NCI-H774 (cell line): ENCODE data around the gene ZNF646.
"Not testable (repeated sequence)": the region's sequence is repeated elsewhere in the genome, so short reads cannot be mapped to it uniquely, and the experiment has no call there.

Experiments
- DNase-seq: peaks from one replicate; lab custom pipeline; 2025; lab: John Stamatoyannopoulos, UW

The ZNF646 gene

DNA sequence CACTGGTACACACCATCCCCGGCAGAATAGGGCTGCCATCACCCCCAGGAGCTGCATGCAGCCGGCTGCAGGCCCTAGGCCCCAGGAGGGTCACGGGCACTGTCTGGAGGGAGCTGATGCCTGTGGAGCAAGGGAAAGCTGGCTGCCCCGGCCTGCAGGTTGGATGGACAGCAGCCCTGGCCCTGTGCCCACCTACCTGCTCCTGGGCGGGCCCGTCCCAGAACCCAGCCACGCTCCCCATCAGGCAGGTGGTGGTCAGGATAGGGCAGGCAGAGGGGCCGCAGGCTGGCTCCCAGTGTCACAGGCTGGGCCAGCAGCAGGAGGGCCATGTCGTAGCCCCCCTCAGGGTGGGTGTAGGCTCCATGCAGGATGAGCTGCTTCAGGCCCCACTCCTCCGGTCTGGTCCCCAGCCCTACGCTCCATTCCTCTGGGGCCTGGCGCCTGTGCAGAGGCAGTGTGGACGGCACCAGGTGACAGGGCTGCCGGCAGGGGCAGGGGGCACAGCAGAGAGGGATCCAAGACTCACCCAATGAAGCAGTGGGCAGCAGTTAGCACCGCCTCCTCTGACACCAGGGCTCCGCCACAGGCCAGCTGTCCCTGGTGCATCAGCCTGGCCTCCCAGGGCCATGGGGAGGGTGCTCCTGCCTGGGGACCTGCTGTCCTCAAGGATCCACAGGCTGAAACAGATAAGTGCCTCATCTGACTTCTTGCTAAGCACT, 10.5 kb downstream of the ZNF646 start:
- DNase-seq = no peak

DNA sequence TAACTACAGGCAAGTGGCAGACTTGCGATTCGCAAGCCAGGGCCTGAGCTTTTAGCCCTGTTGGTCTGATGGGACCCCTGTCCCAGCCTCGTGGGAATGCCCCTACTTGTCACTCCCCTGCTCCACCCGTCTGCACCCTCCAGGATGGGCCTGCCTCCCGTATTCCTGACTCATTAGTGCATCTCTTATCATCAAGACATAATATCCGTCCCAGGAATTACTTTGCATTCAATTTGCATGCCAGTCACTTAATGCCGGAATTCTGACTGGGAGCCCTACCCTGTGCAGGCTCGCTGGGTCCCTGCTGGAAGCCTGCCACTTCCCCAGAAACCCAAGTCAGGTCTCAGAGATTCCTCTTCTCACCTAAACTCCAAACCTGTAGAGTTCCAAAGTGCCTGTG, 11.2 kb downstream of the ZNF646 start:
- no peak for DNase-seq

DNA sequence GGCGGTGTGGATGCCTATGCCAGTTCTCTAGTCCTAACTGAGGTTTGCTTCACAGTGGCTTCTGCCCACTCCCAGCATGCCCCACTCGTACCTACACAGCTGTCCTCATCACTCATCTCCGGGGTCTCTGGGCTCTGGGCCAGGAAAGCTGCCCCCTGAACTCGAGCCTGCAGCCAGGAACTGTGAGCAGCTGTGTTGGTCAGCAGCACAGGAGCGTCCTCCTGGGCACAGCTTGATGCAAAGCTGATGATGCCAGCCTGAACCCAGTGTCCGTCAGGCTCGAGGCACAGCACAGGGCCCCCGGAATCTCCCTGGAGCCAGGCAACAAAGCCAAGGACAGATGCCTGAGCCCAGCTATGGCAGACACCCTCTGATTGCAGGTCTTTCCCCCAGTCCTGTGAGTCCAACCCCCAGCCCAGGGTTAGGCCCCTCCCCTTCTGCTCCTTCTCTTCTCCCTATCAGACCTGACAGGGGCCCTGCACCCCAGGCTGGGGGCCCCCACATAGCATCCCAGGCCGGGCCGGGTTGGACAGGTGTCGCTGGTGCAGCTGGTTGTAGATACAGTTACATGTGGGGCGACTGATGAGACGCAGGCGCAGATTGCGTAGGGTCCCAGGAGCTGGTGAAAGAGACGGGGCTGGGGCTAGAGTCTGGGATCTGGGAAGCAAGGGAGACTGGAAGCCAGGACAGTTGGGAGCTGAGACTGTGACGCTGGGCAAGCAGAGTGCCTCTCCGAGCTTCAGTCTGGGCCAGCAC, 11.8 kb downstream of the ZNF646 start:
- no peak for DNase-seq

DNA sequence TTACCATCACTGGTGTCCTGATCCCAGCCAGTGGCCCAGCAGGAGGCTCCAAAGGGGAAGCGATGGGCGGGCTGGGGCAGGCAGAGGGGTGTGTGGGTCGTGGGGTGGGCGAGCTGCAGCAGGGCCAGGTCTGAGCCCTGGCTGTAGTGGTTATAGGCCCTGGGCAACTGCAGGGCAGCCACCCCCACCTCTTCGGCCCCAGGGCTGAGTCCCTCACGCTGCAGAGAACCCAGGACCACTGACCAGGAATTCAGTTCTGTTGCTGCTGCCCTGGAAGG, 12.3 kb downstream of the ZNF646 start:
- no peak for DNase-seq

DNA sequence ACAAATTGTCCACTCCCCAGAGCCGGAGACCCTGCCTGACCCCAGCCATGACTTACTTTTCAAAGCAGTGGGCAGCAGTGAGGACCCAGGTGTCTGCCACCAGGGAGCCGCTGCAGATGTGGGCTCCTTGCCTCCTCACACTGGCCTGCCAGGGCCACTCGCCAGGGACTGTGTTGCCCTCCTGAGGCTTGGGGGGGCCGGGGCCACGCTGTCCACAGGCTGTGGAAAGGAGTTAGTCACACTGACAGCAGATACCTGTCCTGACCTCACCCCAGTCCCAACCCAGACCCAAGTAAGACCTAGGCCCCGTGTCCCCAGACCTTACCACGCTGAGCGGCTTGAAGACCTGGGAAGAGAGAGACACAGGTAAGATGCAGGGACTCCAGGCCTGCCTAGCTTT, 13.3 kb downstream of the ZNF646 start:
- DNase-seq = no peak

DNA sequence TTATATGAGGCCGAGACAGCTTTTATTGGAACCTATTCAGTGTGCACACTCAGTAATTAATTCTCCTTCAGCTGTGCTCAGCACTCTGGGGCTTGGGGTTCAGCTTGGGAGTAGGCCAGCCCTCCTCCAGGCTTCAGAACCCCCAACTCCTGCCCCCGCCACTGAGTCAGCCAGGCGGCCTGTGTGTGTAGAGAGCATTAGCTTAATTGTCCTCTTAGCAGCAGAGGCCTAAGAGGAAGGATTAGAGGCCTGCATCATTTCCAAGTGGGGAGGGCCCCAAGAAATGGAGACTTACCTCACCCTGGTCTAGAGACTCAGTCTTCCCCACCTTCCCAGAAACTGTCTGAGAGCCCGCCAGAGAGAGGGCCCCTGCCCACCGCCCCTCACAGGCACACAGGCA, 13.7 kb downstream of the ZNF646 start:
- no peak for DNase-seq

DNA sequence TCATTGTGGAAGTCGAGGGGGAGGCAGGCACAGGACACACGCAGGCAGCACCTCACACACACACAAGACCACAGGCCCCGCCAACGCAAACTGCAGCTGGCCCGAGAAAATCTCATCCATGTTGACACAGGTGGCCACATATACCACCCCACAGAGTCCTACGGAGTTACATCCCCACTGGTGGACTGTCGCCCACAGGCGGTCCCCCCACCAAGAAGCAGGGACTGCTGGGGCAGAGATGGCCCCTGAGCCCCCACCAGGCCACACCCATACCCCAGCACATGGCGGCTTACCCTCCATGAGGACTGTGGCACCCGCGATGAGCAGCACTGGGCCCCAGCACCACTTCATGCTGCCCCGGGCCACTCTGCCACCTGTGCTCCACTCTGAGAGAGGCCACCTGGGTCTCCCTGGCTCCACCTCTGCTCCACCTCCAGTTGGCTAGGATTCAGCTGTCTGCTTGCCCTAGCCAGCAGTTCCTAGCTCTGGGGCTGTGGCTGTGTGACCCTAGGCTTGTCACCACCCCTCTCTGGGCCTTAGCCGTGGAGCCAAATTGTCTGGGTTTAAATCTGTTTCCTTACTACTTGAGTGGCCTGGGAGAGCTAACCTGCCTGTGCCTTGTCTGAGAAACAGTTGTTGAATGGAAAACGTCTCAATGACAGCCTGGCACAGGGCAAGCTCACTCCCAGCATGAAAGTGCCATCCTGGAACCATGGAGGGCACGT, 14.4 kb downstream of the ZNF646 start, which contains the start of gene PRSS53:
TSS of gene PRSS53 (minus strand) at position 485 of the 725 bp plus-strand sequence. CDS start at position 351, 134 bp downstream.
- no peak for DNase-seq

DNA sequence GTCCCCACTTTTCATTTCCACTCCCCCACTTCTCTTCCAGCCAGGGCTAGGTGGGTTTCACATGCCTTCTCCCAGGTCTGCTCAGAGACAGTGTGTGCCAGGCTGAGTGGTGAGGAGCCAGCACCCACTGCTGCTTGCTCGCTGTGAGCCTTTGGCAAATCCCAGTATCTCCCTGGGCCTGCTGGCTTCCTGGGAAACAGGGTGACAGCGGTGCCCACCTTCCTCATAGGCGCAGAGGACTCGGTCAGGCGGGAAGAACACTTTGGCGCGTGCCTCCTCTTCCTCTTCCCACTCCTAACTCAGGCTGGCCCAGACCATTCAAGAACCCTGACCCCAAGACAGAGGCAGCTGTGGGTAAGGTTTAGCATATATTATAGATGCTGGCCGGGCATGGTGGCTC, 15.0 kb downstream of the ZNF646 start:
- DNase-seq = no peak

DNA sequence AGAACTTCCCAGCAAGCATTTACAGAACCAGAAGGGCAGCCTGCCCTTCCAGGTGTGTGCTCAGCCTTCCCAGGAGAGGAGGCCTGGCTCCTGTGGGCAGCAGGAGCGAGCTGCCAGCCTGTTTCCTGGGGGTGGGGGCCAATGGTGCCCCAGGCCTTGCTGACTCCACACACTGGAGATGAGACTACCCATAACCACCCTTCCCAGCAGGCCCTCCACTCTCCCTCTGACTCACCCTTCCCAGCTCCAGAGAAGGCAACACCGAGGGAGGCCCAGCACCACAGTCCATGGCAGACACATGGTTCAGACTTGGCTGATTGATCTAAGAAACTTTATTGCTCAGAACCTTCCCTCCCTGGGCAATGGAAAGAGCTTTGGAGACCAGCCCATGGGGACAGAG, 16.3 kb downstream of the ZNF646 start:
- no peak for DNase-seq

DNA sequence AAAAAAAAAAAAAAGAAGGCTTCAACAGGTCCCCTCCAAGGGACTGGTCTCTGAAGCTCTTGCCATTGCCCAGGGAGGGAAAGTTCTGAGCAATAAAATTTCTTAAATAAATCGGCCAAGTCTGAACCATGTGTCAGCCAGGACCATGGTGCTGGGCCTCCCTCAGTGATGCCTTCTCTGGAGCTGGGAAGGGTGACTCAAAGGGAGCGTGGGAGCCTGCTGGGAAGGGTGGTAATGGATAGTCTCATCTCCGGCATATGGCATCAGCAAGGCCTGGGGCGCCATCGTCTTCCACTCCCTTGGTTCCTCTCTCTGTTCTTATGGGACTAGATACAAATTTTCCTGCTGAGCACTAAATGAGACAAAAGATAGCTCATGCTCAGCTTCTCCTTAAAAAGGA, 18.1 kb downstream of the ZNF646 start:
- DNase-seq = no peak

DNA sequence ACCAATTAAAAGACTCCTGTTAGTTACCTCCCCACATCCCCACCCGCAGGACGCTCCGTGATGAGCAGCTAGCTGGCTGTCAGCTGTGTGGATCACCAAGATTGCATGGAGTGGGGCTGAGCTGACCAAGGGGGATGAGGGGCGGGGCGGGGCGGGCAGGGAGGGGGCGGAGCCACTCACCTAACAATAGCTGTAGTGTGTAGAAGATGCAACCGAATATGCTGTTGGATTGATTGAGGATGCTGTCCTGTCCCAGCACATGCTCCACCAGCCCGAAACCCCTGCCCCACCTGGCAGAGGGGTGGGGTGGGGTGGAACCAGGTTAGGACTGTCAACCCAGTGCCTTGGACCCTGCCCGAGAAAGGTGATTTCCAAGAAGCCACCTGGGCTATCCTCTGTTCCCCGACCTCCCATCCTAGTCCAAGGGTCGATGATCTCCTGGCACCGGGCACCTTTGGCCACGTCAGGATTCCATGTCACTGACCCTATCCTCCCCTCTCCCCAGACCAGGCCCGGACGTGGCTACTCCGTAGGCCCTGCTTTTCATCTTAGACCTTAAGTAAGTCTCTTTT, 19.0 kb downstream of the ZNF646 start:
- no peak for DNase-seq

DNA sequence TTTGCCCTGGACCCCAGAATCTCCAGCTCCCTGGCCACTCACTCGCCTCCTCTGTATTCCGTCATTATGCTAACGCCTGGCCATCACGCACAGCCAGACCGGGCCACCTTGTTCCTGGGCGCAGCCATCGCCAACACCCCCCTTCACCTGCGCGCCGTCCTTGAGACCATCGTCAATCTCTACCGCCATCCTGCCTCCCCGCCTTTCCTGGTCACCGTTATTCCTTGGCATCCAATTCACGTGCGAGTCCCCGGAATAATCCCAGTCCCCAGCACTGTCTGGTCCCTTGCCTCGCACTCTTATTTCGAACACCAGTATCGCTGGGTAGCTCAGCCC, 19.8 kb downstream of the ZNF646 start:
- DNase-seq = no peak

DNA sequence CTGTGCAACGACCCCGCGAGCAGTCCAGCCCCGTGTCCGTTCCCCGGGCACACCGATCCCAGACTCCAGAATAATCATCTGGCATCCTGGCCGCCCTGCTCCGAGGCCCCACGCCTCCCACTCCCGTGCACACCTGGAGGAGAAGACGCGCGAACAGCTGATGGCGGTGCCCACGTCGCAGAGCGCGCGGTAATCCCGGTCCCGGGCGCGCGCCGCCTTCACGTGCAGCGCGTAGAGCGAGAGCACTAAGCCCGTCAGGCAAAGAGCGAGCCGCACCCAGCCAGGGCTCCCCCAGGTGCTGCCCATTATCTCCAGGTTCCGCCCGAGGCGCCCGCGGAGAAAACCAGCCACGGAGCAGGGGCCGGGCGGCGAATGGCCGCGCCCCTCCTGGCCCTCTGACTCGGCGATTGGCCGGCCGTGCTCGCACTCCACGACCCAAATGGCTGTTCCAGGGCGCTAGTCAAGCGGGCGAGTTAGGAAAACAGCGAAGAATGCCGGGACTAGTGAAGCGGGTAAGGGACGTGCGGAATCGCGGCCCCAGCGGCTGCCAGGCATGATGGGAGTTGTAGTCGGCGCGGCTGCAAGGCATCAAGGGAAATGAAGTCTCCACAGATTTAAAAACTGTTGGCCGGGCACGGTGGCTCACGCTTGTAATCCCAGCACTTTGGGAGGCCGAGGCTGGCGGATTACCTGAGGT, 20.4 kb downstream of the ZNF646 start, which contains the start of gene VKORC1:
TSS of gene VKORC1 (minus strand) at position 374 of the 697 bp plus-strand sequence. CDS start at position 306, 68 bp downstream.
- DNase-seq = peak; percentile 97

DNA sequence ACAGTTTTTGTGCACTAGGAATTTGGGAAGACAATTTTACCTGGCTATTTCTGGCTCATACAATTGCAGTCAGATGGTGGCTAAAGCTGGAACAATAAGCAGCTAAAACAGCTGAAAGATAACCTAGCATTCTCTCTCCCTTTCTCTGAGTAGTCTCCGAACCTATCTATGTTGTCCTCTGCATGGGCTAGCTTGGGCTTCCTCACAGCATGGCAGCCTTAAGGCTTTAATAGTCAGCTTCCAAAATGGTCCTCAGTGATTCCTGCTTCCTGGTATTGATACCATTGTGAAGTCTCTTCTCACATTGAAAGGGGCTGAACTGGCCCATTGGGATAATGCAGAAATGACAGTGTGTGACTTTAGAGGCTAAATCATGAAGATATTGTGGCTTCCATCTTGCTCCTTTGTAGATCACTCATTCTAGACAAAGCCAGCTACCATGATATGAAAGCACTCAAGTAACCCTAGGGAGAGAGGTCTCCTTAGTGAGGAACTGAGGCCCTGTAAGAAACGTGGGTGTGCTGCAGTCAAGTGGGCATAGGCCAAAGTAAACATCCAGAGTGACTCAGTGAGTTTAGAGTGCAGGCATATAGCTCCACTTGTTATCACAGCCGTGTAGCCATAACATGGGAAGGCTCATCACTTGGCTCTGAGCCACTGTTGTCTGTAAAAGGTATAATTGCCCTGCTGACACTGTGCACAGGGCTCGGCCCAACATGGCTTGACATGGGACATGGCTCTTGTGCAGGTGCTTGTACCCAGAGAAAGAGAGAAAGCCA, 25.8 kb downstream of the ZNF646 start:
- DNase-seq = no peak

DNA sequence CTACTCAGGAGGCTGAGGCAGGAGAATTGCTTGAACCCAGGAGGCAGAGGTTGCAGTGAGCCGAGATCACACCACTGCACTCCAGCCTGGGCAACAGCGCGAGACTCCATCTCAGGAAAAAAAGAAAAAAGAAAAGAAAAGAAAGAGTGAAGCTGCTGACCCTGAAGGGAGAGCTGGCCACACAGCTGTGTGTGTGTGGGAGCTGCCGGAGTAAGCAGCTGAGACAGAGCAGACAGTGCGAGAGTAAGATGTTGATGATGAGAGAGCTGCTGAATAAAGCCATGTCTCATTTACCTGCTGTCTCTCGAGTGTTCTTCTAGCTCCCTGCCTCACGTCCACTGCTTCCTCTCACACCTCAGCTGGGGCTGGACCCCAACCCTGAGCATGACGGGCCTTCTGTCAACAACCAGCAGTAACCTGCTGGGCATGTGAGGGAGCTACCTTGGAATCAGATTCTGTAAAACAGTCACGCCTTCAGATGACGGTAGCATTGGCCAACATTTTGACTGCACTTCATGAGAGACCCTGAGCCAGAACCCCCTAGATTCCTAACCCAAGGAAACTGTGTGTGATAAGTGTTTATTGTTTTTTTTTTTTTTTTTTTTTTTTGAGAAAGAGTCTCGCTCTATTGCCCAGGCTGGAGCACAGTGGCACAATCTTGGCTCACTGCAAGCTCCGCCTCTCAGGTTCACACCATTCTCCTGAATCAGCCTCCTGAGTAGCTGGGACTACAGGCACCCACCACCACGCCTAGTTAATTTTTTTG, 26.8 kb downstream of the ZNF646 start:
- DNase-seq = not testable (repeated sequence)

DNA sequence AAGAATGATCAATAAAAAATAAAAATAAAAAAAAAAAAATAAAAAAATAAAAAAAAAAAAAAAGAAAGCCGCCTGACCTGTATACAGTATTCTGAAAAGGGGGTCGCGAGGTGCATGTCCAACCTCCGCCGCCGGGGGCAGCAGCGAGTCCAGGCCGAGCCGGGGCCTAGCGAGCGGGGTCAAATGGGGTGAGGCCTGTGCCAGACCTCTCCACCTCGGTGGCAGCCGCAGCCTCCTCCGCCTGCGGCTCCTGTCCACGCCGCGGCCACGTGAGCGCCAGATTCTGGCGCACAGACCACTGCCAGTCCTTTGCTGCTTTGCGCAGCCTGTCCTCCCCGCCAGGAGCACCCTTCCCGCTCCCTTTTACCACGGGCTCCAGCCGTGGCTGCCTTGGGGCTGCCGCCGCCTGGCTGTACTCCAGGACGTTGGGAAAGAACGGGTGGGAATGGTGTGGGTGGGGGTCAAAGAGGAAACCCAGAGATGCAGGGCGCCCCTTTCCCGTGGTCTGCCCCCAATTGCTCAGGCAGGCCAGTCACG, 31.5 kb downstream of the ZNF646 start:
- DNase-seq = peak; percentile 81

DNA sequence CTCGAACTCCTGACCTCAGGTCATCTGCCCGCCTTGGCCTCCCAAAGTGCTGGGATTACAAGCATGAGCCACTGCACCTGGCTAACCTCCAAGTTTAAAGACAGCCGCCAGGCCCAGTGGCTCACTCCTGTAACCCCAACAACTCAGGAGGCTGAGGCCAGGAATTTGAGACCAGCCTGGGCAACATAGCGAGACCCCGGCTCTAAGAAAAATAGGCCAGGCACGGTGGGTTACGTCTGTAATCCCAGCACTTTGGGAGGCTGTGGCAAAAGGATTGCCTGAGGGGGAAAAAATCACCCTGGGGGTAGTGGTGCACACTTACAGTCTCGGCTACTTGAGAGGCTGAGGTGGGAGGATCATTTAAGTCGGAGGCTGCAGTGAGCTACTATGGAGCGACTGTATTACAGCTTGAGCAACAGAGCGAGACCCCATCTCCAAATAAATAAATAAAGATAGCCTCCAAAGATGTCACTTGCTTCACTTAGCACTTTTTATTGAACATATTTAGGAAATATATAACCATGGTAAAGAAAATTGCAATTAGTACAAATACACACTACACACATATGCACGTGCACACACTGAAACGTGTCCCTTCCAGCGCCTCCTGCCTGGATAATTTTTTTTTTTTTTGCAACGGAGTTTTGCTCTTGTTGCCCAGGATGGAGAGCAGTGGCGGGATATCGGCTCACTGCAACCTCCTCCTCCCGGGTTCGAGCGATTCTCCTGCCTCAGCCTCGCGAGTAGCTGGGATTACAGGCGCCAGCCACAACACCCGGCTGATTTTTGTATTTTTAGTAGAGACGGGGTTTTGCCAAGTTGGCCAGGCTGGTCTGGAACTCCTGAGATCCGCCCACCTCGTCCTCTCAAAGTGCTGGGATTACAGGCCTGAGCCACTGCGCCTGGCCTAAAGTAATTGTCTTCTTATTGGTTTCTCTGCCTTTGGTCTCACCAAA, 32.6 kb downstream of the ZNF646 start:
- no peak for DNase-seq

DNA sequence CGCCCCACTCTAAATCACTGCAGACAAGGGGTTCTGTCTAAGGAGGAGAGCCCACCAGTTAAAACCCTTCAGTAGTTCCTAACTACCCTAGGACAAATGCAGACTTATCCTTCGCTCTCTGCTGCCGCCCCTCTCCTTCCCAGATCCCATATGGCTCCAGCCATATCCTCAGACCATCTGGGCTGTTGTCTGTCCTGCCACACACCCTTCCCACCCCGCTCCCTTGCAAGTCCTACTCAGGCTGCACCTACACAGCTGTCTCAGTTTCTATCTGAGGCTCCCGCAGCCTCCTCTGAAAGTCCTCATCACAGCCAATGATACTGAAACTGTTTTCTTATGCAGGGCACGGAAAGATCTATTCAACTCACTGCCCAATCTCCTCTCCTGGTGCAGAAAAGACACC, 33.2 kb downstream of the ZNF646 start:
- no peak for DNase-seq
